Measurements from ENCODE around the gene PCSK5. TPM values are rescaled to one million over a fixed set of nuclear protein-coding genes. Genes with fewer than 3 reads are reported as not detected.

Gene PCSK5
- total RNA-seq, 1 experiment from 2014 or later = 7.5 TPM

DNA sequence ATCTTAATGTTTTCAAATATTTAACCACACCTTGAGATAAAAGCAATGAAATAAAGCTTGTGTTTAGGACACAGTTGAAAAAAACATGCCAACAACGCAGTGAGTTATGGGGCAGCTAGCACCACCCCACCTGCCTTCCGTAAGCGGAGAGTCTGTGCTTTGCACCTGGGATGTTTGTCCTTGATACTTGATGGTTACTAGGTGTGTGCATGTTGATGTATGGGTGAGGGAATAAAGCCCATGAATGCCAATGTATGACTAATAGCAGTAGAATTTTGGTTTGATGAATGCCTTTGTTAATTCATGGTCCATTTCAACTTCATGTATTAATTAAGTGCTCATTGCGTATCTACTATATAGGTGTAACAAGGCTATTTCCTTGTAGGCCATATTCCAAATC, 74.0 kb downstream of the PCSK5 start:
- no peak overlapping the region for H4K91ac ChIP-seq (ENCODE audit: insufficient read length, low read depth, low read length)
- no peak overlapping the region for H2BK12ac ChIP-seq (ENCODE audit: insufficient read length, low read depth, low read length)
- H3K9me3 Mint-ChIP-seq = no peaks in the 10 kb centered on the region; a peak in 1 of 5 replicates
- no peak overlapping the region for H3K4me2 ChIP-seq (ENCODE audit: insufficient read depth, insufficient read length, low read length)
- H3K4me1 Mint-ChIP-seq = peaks cover 13% of the 10 kb centered on the region in 2 experiments
- H3K23ac ChIP-seq (ENCODE audit: insufficient read length, low read depth, low read length) = no peak overlapping the region
- no peak overlapping the region for H3K9ac ChIP-seq (ENCODE audit: extremely low read depth, insufficient read length, low read length)
- no peak overlapping the region for H3K14ac ChIP-seq (ENCODE audit: insufficient read depth, low read length)
- no peaks in the 10 kb centered on the region for H3K9me3 ChIP-seq (ENCODE audit: control insufficient read depth, low read depth, low read length)
- WGBS (ENCODE audit: extremely low coverage, insufficient read length, low lambda C conversion rate) = no CpG with 5 or more reads among the region's 4 CpGs
- H3K27me3 Mint-ChIP-seq (ENCODE audit: low read depth) = no peaks in the 10 kb centered on the region
- no peak overlapping the region for H2AFZ ChIP-seq (ENCODE audit: low read length)
- H3K56ac ChIP-seq (ENCODE audit: insufficient read length, low read depth, low read length) = no peak overlapping the region
- H3K27ac ChIP-seq (ENCODE audit: insufficient read length, low read depth, low read length) = no peak overlapping the region
- no peaks in the 10 kb centered on the region for H3K23me2 ChIP-seq (ENCODE audit: insufficient read length, low read depth, low read length, poor library complexity, severe bottlenecking)
- no peak overlapping the region for H2BK5ac ChIP-seq (ENCODE audit: insufficient read length, low read length)
- H3K79me2 ChIP-seq (ENCODE audit: insufficient read depth, low read length) = peaks cover 4% of the 10 kb centered on the region; the same call in 1 of the 2 replicates
- TF ChIP-seq, protein P1, sequence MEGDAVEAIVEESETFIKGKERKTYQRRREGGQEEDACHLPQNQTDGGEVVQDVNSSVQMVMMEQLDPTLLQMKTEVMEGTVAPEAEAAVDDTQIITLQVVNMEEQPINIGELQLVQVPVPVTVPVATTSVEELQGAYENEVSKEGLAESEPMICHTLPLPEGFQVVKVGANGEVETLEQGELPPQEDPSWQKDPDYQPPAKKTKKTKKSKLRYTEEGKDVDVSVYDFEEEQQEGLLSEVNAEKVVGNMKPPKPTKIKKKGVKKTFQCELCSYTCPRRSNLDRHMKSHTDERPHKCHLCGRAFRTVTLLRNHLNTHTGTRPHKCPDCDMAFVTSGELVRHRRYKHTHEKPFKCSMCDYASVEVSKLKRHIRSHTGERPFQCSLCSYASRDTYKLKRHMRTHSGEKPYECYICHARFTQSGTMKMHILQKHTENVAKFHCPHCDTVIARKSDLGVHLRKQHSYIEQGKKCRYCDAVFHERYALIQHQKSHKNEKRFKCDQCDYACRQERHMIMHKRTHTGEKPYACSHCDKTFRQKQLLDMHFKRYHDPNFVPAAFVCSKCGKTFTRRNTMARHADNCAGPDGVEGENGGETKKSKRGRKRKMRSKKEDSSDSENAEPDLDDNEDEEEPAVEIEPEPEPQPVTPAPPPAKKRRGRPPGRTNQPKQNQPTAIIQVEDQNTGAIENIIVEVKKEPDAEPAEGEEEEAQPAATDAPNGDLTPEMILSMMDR (conservative IDR thresholded peaks at IDR 0.05) = no peak
- H4K20me1 ChIP-seq (ENCODE audit: control insufficient read depth, insufficient read depth, insufficient read length) = no peaks in the 10 kb centered on the region
- H2BK15ac ChIP-seq (ENCODE audit: low read depth, low read length) = no peak overlapping the region
- no peak overlapping the region for H2AK5ac ChIP-seq (ENCODE audit: insufficient read length, low read length)
- no peak overlapping the region for H3K18ac ChIP-seq (ENCODE audit: insufficient read length, low read depth, low read length)
- no peaks in the 10 kb centered on the region for H3K79me1 ChIP-seq (ENCODE audit: insufficient read depth, low read depth, low read length, poor library complexity, severe bottlenecking)
- H3K36me3 Mint-ChIP-seq (ENCODE audit: insufficient read depth in 1 of 3, low read depth in 3 of 3) = no peaks in the 10 kb centered on the region
- no peak overlapping the region for H2BK20ac ChIP-seq (ENCODE audit: low read depth, low read length, poor library complexity, severe bottlenecking)
- no peak overlapping the region for H4K8ac ChIP-seq (replicated peaks; ENCODE audit: insufficient read length, low read depth, low read length)
- no peaks in the 10 kb centered on the region for H3K27me3 ChIP-seq (ENCODE audit: insufficient read depth, low read length)
- no peak overlapping the region for H3K4me3 Mint-ChIP-seq
- no peaks in the 10 kb centered on the region; the same call in 1 of the 2 replicates for H3K4me1 ChIP-seq (ENCODE audit: insufficient read depth, low read length)
- no peak overlapping the region for H4K5ac ChIP-seq (ENCODE audit: insufficient read length, low read depth, low read length)
- no peak overlapping the region for H3K4ac ChIP-seq (ENCODE audit: low read depth, low read length)
- no peak overlapping the region for H3K27ac Mint-ChIP-seq
- no peak for DNase-seq
- no peak overlapping the region for H3T11ph ChIP-seq (ENCODE audit: low read length)
- H2BK120ac ChIP-seq (ENCODE audit: low read depth, low read length, poor library complexity, severe bottlenecking) = no peak overlapping the region

All from H9 (cell line).